22Rv1 (cell line): Measurements from ENCODE around the gene TRAF1.

Experiments used
- ZFX ChIP-seq: fragments of 450-650 bp; IDR thresholded peaks from 2 replicates; pipeline ENCODE4 v1.6.1; 2017; ENCODE audit warnings: antibody characterized with exemption, borderline replicate concordance
- TF ChIP-seq, protein P1 (sequence below): fragments of 450-650 bp; IDR thresholded peaks from 2 replicates; pipeline ENCODE4 v1.5.1; 2017; ENCODE audit warnings: mild to moderate bottlenecking

DNA sequence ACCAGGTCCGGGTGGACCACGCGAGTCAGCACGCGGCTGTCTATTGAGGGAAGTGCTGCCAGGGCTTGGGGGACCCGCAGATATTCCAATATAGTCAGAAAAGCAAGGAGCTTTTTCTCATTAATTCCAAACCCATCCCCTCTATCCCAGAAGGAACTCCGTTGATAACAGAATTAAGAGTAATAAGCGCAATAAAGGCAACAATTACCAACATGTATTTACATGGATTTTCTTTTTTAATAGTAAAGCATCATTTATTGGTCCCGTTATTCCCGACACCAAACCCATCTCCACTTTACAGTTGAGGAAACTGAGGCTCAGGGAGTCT lies 57.3 kb downstream of the TRAF1 start:
- TF ChIP-seq, protein P1, sequence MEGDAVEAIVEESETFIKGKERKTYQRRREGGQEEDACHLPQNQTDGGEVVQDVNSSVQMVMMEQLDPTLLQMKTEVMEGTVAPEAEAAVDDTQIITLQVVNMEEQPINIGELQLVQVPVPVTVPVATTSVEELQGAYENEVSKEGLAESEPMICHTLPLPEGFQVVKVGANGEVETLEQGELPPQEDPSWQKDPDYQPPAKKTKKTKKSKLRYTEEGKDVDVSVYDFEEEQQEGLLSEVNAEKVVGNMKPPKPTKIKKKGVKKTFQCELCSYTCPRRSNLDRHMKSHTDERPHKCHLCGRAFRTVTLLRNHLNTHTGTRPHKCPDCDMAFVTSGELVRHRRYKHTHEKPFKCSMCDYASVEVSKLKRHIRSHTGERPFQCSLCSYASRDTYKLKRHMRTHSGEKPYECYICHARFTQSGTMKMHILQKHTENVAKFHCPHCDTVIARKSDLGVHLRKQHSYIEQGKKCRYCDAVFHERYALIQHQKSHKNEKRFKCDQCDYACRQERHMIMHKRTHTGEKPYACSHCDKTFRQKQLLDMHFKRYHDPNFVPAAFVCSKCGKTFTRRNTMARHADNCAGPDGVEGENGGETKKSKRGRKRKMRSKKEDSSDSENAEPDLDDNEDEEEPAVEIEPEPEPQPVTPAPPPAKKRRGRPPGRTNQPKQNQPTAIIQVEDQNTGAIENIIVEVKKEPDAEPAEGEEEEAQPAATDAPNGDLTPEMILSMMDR = peak; percentile 49
- no peak for TF ChIP-seq ZFX
